SKM-1 (cell line): Measurements from ENCODE around the gene GJB3.
A peak's percentile ranks its signal among the peaks of the same experiment; 100 is the strongest.
"Not testable (repeated sequence)": the region's sequence is repeated elsewhere in the genome, so short reads cannot be mapped to it uniquely, and the experiment has no call there.

Experiments
- DNase-seq: peaks from one replicate; lab custom pipeline; 2025; ENCODE audit not compliant: unreplicated experiment; lab: John Stamatoyannopoulos, UW

The GJB3 gene

DNA sequence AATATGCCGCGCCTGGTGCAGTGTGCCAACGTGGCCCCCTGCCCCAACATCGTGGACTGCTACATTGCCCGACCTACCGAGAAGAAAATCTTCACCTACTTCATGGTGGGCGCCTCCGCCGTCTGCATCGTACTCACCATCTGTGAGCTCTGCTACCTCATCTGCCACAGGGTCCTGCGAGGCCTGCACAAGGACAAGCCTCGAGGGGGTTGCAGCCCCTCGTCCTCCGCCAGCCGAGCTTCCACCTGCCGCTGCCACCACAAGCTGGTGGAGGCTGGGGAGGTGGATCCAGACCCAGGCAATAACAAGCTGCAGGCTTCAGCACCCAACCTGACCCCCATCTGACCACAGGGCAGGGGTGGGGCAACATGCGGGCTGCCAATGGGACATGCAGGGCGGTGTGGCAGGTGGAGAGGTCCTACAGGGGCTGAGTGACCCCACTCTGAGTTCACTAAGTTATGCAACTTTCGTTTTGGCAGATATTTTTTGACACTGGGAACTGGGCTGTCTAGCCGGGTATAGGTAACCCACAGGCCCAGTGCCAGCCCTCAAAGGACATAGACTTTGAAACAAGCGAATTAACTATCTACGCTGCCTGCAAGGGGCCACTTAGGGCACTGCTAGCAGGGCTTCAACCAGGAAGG lies 4.3 kb downstream of the GJB3 start:
- DNase-seq: no peak

DNA sequence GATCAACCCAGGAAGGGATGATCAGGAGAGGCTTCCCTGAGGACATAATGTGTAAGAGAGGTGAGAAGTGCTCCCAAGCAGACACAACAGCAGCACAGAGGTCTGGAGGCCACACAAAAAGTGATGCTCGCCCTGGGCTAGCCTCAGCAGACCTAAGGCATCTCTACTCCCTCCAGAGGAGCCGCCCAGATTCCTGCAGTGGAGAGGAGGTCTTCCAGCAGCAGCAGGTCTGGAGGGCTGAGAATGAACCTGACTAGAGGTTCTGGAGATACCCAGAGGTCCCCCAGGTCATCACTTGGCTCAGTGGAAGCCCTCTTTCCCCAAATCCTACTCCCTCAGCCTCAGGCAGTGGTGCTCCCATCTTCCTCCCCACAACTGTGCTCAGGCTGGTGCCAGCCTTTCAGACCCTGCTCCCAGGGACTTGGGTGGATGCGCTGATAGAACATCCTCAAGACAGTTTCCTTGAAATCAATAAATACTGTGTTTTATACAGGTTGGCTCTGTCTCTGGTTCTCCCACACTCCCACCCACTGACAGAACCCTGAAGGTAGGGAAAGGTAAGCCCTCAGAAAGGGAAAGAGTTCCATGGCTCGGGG lies 5.0 kb downstream of the GJB3 start:
- DNase-seq: no peak

GRCh38 chr1:34786521-34787325 lies 5.7 kb downstream of the GJB3 start:
- peak; percentile 34 for DNase-seq

DNA sequence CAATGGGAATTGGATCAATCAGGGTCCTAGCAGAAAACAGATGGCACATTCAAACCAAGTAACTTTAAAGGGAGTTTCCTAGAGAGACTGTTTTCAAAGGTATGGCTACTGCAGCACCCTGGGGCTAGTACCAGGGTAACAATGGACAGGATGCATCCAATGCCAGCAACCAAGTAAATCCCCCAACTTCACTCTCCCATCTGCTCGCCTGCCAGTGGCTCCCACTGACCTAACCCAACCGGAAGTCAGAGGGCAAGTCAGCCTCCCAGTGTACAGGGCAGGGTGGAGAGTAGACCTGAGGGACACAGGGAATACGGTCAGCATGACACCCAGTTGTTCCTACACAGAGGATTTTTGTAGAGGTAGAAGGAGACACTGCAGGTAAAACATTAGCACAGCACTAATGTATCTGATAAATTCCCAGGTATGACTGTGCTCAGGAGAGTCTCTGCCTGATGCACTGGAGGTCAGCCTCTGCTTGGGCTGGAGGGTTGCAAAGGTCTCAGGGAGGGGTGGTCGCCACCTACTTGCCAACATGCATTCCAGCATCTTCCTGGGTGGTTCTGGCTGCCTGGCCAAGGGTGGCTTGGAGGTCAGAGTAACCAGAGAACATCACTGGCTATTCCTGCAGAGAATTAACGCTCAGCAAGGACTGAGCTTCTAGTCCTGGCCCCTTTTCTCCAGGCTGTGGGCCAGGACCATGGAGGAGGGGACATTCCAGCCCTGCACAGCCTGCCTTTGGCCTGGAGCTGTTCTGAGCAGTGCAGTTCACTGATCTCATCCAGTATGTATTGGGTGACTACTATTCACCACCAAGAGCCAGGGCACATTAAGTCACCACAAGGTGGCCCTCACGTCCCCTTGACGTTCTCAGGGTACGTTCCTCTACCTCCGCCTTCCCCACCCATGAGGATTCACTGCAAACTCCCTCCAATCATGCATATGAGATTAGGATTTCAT lies 6.7 kb downstream of the GJB3 start:
- DNase-seq: no peak

DNA sequence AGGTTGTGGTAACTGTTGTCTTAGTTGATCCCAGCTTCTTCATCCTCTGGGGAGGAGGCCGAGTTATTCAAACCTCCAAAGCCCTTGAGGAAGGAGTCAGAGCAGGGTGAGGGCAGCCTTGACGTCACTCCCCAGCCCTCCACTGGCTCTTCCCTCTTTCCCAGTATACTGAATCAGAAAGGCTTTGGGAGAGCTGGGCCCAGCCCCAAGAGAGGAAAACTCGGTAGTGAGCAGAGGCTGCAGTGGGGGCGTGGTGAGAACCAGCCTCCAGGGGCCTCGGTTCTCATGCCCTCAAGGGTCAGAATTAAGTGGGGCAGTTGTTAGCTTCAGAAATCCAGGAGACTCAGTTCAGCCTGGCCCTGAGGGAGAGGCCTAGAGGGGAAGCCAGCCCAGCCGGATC lies 10.0 kb downstream of the GJB3 start:
- no peak for DNase-seq

- DNase-seq: no peak
These were observed 11.4 kb downstream of the GJB3 start for GRCh38 chr1:34792424-34792823.

GRCh38 chr1:34792868-34793727 lies 12.1 kb downstream of the GJB3 start, which contains the start of gene GJA4:
TSS of gene GJA4 (plus strand) at chr1:34792999. CDS start at chr1:34794214, 1,215 bp downstream.
- DNase-seq: no peak

DNA sequence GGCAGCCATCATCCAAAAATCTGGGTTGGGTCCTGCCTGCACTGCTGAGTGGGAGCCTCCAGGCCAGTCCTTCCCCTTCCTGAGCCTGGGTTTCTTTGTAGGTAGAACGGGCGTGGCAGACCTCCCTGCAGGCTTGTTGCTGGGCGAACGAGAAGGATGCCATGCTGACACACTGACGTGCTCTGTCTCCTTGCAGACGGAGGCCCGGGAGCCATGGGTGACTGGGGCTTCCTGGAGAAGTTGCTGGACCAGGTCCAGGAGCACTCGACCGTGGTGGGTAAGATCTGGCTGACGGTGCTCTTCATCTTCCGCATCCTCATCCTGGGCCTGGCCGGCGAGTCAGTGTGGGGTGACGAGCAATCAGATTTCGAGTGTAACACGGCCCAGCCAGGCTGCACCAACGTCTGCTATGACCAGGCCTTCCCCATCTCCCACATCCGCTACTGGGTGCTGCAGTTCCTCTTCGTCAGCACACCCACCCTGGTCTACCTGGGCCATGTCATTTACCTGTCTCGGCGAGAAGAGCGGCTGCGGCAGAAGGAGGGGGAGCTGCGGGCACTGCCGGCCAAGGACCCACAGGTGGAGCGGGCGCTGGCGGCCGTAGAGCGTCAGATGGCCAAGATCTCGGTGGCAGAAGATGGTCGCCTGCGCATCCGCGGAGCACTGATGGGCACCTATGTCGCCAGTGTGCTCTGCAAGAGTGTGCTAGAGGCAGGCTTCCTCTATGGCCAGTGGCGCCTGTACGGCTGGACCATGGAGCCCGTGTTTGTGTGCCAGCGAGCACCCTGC lies 13.2 kb downstream of the GJB3 start:
- no peak for DNase-seq

GRCh38 chr1:34794790-34795180 lies 13.8 kb downstream of the GJB3 start:
- no peak for DNase-seq

DNA sequence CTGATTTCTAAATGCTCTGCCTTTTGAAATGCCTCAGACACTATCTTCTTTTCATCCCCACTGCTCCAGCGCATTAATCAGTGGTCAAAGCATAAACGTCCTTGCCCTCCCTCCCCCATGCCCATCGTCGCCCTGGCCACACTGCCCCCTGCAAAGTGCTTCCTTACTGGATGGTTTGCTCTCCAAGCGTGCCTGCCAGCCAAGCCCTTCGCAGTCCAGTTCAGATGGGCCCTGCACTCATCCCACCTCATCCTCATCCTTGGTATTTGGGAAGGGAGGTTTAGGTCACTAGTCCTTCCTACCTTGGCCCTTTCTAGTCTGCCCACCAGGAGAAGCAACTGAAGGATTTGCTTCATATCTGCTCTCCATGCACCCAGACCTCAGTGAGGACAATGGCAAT lies 14.9 kb downstream of the GJB3 start:
- DNase-seq: no peak

DNA sequence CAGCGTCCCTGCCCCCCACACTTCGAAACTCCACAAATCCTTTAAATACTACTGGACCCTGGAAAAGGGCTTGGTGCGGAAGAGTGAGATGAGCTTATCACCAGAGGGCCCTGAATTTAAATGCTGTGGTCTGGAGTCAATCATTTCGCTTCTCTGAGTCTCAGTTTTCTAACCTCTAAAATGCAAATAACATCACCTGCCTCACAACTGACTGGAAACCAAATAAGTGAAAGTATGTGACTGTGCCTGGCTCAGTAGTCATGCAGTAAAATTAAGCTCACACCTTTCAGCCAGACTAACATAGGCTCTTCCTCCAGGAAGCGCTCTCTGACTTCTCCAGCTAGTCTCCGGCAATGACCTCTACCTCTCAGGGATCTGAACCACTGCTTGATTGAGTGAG lies 16.0 kb downstream of the GJB3 start:
- no peak for DNase-seq

DNA sequence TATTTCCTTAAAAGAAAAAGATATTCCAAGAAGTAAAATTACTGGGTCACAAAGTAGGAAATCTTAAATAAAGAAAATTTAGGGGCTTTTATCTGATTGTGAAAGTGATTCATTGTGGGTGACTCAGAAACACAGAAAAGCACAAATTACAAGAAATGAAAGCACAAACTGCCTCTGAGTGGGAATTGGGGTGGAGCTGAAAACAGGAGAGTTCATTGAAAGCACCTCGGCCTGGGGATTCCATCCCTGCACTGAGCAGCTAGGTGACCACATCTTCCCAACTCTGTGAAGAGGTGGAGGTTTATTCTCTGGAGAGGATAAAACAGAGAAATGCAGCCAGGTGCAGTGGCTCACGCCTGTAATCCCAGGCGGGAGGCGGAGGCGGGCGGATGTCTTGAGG lies 19.2 kb downstream of the GJB3 start:
- DNase-seq: no peak

GRCh38 chr1:34803770-34804169 lies 22.8 kb downstream of the GJB3 start:
- DNase-seq: no peak

GRCh38 chr1:34806396-34806795 lies 25.4 kb downstream of the GJB3 start:
- DNase-seq: no peak

- no peak for DNase-seq
These were observed 27.2 kb downstream of the GJB3 start for GRCh38 chr1:34808051-34808810.

- not testable (repeated sequence) for DNase-seq
These were observed 29.8 kb downstream of the GJB3 start for GRCh38 chr1:34810781-34811180.

DNA sequence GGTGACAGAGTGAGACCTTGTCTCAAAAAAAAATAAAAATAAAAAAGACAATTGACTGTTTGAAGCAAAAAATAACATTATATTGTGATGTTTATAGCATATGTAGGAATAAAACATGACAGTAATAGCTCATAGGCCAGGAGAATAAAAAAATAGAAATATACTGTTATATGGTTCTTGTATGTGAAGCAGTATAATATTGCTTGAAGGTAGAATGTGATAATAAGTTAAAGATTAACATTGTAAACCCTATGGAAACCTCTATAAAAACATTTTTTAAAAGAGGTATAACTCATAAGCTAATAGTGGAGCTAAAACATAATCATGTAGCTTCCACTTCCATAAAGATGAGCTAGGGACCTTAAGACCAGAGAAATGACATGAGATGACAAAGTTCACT lies 35.3 kb downstream of the GJB3 start:
- no peak for DNase-seq

DNA sequence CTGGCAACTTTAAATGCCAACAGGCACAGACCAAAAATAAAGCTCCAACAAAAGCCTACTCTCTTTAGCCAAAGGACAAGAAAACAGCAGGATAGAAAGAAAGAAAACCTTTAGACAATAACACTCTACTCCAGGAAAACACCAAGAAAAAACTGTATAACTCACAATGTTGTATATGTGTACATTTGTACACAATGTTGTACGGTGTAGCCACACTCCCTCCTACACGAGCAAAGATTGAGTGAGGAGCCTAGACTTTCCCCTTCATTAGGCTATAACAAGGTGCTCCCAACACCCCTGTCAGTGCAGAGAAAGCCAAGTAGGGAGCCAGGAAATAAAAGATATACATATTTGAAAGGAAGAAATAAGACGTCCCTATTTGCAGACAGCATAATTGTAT lies 35.8 kb downstream of the GJB3 start:
- DNase-seq: no peak

GRCh38 chr1:34818862-34819261 lies 37.8 kb downstream of the GJB3 start:
- not testable (repeated sequence) for DNase-seq
